Prostate gland (tissue), 2 donors: ENCODE measurements around the gene STAT5B.

Experiments used
- POLR2A ChIP-seq: fragments of 450-650 bp; IDR thresholded peaks from one replicate; pipeline ENCODE4 v1.6.1; 2016; ENCODE audit warnings: antibody characterized with exemption, mild to moderate bottlenecking
- TF ChIP-seq, protein P1 (sequence below), 4 experiments: fragments of 200-600 bp in 2 of 4; fragments of 450-650 bp in 2 of 4; sonication (generic) in 2 of 4; IDR thresholded peaks; 1 replicate in 3 of 4; 2 replicates in 1 of 4; pipeline ENCODE4 v1.5.1; 2016 to 2019; ENCODE audit warnings: antibody characterized with exemption in 4 of 4, mild to moderate bottlenecking in 2 of 4, moderate library complexity in 2 of 4

DNA sequence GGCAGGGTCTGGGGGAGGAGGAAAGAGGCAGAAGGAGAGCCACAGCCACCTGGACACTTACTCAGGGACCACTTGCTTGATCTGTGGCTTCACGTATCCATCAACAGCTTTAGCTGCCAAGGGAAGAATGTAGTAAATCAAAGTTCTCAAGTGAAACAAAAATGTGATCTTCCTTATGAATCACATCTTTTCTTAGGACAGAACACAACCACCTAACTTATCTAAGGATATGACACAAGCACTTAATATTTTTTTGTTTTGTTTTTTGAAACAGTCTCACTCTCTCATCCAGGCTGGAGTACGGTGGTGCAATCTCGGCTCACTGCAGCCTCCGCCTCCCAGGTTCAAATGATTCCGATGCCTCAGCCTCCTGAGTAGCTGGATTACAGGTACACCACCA lies 73.5 kb downstream of the STAT5B start:
- TF ChIP-seq POLR2A: no peak
- TF ChIP-seq, protein P1, sequence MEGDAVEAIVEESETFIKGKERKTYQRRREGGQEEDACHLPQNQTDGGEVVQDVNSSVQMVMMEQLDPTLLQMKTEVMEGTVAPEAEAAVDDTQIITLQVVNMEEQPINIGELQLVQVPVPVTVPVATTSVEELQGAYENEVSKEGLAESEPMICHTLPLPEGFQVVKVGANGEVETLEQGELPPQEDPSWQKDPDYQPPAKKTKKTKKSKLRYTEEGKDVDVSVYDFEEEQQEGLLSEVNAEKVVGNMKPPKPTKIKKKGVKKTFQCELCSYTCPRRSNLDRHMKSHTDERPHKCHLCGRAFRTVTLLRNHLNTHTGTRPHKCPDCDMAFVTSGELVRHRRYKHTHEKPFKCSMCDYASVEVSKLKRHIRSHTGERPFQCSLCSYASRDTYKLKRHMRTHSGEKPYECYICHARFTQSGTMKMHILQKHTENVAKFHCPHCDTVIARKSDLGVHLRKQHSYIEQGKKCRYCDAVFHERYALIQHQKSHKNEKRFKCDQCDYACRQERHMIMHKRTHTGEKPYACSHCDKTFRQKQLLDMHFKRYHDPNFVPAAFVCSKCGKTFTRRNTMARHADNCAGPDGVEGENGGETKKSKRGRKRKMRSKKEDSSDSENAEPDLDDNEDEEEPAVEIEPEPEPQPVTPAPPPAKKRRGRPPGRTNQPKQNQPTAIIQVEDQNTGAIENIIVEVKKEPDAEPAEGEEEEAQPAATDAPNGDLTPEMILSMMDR (IDR thresholded peaks at IDR 0.05): no peak
